Medulla oblongata (tissue), 1 donor: ENCODE data around the gene PLEK.
"Not testable (repeated sequence)": the region's sequence is repeated elsewhere in the genome, so short reads cannot be mapped to it uniquely, and the experiment has no call there.

Source experiments
- DNase-seq: peaks from one replicate; pipeline ENCODE4 v3.0.0-alpha.2; 2015; ENCODE audit errors: extremely low spot score

The PLEK gene

GRCh38 chr2:68441179-68441993 lies 76.3 kb downstream of the PLEK start:
- peak; percentile 97 for DNase-seq

DNA sequence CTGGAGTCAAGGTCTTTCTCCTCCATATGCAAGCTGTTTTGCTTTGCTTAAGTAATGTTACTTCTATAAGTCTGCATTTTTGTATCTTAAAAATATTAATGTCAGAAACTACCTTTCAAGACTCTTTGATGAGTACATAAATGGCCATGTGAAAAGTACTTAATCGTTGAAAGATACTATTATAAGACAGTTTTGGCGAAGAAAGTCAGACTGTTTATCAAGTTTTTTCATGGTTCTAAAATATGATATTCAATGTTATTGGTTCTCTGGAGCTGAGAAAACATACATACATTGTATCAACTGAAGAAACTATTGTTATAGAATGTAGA lies 76.9 kb downstream of the PLEK start:
- no peak for DNase-seq

DNA sequence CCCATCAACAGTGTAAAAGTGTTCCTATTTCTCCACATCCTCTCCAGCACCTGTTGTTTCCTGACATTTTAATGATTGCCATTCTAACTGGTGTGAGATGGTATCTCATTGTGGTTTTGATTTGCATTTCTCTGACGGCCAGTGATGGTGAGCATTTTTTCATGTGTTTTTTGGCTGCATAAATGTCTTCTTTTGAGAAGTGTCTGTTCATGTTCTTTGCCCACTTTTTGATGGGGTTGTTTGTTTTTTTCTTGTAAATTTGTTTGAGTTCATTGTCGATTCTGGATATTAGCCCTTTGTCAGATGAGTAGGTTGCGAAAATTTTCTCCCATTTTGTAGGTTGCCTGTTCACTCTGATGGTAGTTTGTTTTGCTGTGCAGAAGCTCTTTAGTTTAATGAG lies 81.3 kb downstream of the PLEK start:
- DNase-seq = not testable (repeated sequence)
